ENCODE data around the gene DSCAML1. TPM values are rescaled to one million over a fixed set of nuclear protein-coding genes. Genes with fewer than 3 reads are reported as not detected.
"Not testable (repeated sequence)": the region's sequence is repeated elsewhere in the genome, so short reads cannot be mapped to it uniquely, and the experiment has no call there.

Gene DSCAML1
- total RNA-seq, 1 donor from 2014 or later: 0.09 TPM

DNA sequence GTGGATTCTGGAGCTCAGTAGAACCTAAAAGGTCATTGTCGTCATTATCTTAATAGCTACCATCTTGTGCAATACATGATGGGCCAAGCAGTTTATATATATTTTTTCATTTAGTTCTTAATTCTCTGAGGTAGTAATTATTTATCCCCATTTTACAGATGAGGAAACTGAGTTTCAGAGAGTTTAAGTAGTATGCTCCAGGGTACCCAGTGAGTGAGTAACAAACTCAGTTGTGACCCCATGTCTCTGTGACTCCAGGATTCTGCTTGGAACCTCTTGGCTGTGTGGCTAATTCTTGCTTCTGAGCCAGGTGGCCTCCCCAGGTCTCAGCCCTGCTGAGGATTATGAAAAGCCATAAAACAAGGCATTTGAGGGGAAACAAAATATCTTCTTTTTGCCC lies 386.8 kb downstream of the DSCAML1 start:
- Mint-ChIP-seq H3K4me1 (peaks cover 7% of the 10 kb centered on the region), H3K36me3 (ENCODE audit: low read depth) (peaks cover 31% of the 10 kb centered on the region), H3K27ac (ENCODE audit: unreplicated experiment) (no peak overlapping the region), H3K9me3 (peaks cover 9% of the 10 kb centered on the region), H3K27me3 (ENCODE audit: low read depth) (no peaks in the 10 kb centered on the region), H3K4me3 (no peak overlapping the region)
- TF ChIP-seq, protein P1, sequence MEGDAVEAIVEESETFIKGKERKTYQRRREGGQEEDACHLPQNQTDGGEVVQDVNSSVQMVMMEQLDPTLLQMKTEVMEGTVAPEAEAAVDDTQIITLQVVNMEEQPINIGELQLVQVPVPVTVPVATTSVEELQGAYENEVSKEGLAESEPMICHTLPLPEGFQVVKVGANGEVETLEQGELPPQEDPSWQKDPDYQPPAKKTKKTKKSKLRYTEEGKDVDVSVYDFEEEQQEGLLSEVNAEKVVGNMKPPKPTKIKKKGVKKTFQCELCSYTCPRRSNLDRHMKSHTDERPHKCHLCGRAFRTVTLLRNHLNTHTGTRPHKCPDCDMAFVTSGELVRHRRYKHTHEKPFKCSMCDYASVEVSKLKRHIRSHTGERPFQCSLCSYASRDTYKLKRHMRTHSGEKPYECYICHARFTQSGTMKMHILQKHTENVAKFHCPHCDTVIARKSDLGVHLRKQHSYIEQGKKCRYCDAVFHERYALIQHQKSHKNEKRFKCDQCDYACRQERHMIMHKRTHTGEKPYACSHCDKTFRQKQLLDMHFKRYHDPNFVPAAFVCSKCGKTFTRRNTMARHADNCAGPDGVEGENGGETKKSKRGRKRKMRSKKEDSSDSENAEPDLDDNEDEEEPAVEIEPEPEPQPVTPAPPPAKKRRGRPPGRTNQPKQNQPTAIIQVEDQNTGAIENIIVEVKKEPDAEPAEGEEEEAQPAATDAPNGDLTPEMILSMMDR (conservative IDR thresholded peaks at IDR 0.05): no peak
- no peak for DNase-seq (ENCODE audit: low read depth, low spot score)

DNA sequence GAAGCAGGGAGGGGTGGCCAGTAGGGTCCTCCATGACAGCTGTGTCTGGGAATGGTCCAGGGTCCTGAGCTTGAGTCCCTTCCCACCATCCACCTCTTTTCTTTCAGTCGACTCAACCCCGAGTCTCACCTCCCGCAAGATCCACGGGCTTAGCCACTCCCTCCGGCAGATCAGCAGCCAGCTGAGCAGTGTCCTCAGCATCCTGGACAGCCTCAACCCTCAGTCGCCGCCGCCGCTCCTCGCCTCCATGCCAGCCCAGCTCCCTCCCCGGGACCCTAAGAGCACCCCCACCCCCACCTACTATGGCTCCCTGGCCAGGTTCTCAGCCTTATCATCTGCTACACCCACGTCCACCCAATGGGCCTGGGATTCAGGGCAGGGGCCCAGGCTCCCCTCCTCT lies 387.5 kb downstream of the DSCAML1 start:
- no peaks in the 10 kb centered on the region for H3K27me3 Mint-ChIP-seq (ENCODE audit: low read depth)
- no peak for DNase-seq (ENCODE audit: low read depth, low spot score)
- H3K4me1 Mint-ChIP-seq: peaks cover 6% of the 10 kb centered on the region
- H3K27ac Mint-ChIP-seq (ENCODE audit: unreplicated experiment): no peak overlapping the region
- peaks cover 35% of the 10 kb centered on the region for H3K36me3 Mint-ChIP-seq (ENCODE audit: low read depth)
- no peak overlapping the region for H3K4me3 Mint-ChIP-seq
- TF ChIP-seq, protein P1 (conservative IDR thresholded peaks at IDR 0.05): no peak
- peaks cover 9% of the 10 kb centered on the region for H3K9me3 Mint-ChIP-seq

DNA sequence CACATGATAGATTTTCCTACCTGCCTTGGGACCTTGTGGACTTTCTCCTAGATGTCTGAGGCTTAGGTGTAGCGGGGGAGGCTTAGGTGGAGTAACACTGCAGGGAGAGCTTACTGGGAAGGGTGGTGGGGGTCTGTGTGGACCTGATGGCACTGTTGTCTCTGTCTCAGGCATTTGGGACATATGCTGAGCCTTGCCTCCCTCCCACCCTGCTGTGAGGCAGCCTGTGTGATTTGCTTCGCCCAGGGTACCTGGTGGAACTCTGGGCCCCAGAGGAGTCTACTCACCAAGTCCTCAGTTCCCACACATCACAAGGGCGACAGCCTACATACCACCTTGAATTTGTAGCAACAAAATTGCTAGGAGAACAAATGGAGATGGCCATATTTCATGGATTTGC lies 388.7 kb downstream of the DSCAML1 start:
- no peak for DNase-seq (ENCODE audit: low read depth, low spot score)
- peaks cover 9% of the 10 kb centered on the region for H3K9me3 Mint-ChIP-seq
- H3K27ac Mint-ChIP-seq (ENCODE audit: unreplicated experiment): no peak overlapping the region
- TF ChIP-seq, protein P1 (conservative IDR thresholded peaks at IDR 0.05): no peak
- no peaks in the 10 kb centered on the region for H3K27me3 Mint-ChIP-seq (ENCODE audit: low read depth)
- peaks cover 6% of the 10 kb centered on the region for H3K4me1 Mint-ChIP-seq
- H3K4me3 Mint-ChIP-seq: no peak overlapping the region
- H3K36me3 Mint-ChIP-seq (ENCODE audit: low read depth): peaks cover 44% of the 10 kb centered on the region

DNA sequence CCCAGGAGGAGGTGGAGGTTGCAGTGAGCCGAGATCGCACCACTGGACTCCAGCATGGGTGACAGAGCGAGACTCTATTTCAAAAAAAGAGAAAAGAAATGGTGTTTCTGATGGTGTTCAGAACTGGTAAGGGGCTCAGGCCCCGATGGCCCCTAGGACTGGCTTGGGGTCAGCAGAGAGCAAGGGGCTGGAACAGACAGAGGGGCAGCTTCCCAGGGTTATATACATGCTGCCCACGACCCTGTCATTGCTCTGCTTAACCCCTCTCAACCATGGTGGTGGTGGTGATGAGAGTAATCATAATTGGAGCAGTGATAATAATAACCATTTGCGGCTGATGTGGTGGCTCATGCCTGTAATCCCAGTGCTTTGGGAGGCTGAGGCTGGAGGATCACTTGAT lies 390.0 kb downstream of the DSCAML1 start:
- TF ChIP-seq, protein P1 (conservative IDR thresholded peaks at IDR 0.05): no peak
- H3K36me3 Mint-ChIP-seq (ENCODE audit: low read depth): peaks cover 52% of the 10 kb centered on the region
- DNase-seq (ENCODE audit: low read depth, low spot score): no peak
- H3K4me1 Mint-ChIP-seq: peaks cover 10% of the 10 kb centered on the region
- no peak overlapping the region for H3K27ac Mint-ChIP-seq (ENCODE audit: unreplicated experiment)
- no peaks in the 10 kb centered on the region for H3K27me3 Mint-ChIP-seq (ENCODE audit: low read depth)
- no peak overlapping the region for H3K4me3 Mint-ChIP-seq
- peaks cover 12% of the 10 kb centered on the region for H3K9me3 Mint-ChIP-seq

DNA sequence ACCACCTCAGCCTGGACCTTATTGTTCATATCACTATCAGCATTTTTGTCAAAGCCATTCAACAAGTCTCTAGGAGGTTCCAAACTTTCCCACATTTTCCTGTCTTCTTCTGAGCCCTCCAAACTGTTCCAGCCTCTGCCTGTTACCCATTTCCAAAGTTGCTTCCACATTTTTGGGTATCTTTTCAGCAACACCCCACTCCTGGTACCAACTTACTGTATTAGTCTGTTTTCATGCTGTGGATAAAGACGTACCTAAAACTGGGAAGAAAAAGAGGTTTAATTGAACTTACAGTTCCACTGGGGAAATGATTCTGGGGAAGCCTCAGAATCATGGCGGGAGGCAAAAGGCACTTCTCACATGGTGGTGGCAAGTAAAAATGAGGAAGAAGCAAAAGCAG lies 391.1 kb downstream of the DSCAML1 start:
- peaks cover 58% of the 10 kb centered on the region for H3K36me3 Mint-ChIP-seq (ENCODE audit: low read depth)
- not testable (repeated sequence) for H3K27me3 Mint-ChIP-seq (ENCODE audit: low read depth); H3K4me3 Mint-ChIP-seq; DNase-seq (ENCODE audit: low read depth, low spot score); H3K27ac Mint-ChIP-seq (ENCODE audit: unreplicated experiment)
- peaks cover 12% of the 10 kb centered on the region for H3K9me3 Mint-ChIP-seq
- peaks cover 12% of the 10 kb centered on the region for H3K4me1 Mint-ChIP-seq

DNA sequence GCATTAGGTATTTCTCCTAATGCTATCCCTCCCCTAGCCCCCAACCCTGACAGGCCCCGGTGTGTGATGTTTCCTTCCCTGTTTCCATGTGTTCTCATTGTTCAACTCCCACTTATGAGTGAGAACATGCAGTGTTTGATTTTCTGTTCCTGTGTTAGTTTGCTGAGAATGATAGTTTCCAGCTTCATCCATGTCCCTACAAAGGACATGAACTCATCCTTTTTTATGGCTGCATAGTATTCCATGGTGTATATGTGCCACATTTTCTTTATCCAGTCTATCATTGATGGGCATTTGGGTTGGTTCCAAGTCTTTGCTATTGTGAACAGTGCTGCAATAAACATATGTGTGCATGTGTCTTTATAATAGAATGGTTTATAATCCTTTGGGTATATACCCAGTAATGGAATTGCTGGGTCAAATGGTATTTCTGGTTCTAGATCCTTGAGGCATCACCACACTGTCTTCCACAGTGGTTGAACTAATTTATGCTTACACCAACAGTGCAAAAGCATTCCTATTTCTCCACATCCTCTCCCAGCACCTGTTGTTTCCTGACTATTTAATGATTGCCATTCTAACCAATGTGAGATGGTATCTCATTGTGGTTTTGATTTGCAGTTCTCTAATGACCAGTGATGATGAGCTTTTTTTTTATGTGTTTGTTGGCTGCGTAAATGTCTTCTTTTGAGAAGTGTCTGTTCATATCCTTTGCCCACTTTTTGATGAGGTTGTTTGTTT lies 397.7 kb downstream of the DSCAML1 start:
- not testable (repeated sequence) for DNase-seq (ENCODE audit: low read depth, low spot score); H3K4me3 Mint-ChIP-seq; H3K27me3 Mint-ChIP-seq (ENCODE audit: low read depth); H3K27ac Mint-ChIP-seq (ENCODE audit: unreplicated experiment)
- Mint-ChIP-seq H3K36me3 (ENCODE audit: low read depth) (peaks cover 63% of the 10 kb centered on the region), H3K4me1 (peaks cover 16% of the 10 kb centered on the region), H3K9me3 (peaks cover 18% of the 10 kb centered on the region)

DNA sequence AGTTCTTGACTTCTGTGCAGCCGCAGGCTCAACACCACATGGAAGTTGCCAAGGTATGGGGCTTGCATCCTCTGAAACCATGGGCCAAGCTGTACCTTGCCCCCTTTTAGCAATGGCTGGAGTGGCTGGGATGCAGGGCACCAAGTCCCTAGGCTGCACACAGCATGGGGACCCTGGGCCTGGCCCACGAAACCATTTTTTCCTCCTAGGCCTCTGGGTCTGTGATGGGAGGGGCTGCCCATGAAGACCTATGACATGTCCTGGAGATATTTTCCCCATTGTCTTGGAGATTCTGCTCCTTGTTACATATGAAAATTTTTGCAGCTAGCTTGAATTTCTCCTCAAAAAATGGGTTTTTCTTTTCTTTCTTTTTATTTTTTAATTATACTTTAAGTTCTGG lies 398.4 kb downstream of the DSCAML1 start:
- H3K27ac Mint-ChIP-seq (ENCODE audit: unreplicated experiment); H3K4me3 Mint-ChIP-seq; DNase-seq (ENCODE audit: low read depth, low spot score); H3K27me3 Mint-ChIP-seq (ENCODE audit: low read depth): not testable (repeated sequence)
- H3K36me3 Mint-ChIP-seq (ENCODE audit: low read depth): peaks cover 57% of the 10 kb centered on the region
- peaks cover 16% of the 10 kb centered on the region for H3K4me1 Mint-ChIP-seq
- peaks cover 18% of the 10 kb centered on the region for H3K9me3 Mint-ChIP-seq

Data from neural crest cell (in vitro differentiated cells).